Vagina (tissue), 2 donors: ENCODE data around the gene PRDM1.

Experiments used
- POLR2A ChIP-seq, 2 donors: fragments of 450-650 bp; IDR thresholded peaks; one replicate each; pipeline ENCODE4 v1.6.1; 2017; ENCODE audit warnings: antibody characterized with exemption in 2 of 2, mild to moderate bottlenecking in 2 of 2, moderate library complexity in 2 of 2
- POLR2AphosphoS5 ChIP-seq, 2 donors: sonication (generic); formaldehyde crosslinking; IDR thresholded peaks; one replicate each; pipeline ENCODE4 v1.9.0; 2017; ENCODE audit warnings: antibody characterized with exemption in 2 of 2, mild to moderate bottlenecking in 2 of 2, low read depth in 1 of 2; ENCODE audit not compliant: insufficient read depth in 1 of 2
- TF ChIP-seq, protein P1 (sequence below), 3 experiments: fragments of 450-650 bp in 2 of 3; fragments of 200-600 bp in 1 of 3; sonication (generic) in 1 of 3; IDR thresholded peaks; one replicate each; pipeline ENCODE4 v1.5.1; 2017 to 2019; ENCODE audit warnings: antibody characterized with exemption in 3 of 3, mild to moderate bottlenecking in 2 of 3, moderate library complexity in 2 of 3

DNA sequence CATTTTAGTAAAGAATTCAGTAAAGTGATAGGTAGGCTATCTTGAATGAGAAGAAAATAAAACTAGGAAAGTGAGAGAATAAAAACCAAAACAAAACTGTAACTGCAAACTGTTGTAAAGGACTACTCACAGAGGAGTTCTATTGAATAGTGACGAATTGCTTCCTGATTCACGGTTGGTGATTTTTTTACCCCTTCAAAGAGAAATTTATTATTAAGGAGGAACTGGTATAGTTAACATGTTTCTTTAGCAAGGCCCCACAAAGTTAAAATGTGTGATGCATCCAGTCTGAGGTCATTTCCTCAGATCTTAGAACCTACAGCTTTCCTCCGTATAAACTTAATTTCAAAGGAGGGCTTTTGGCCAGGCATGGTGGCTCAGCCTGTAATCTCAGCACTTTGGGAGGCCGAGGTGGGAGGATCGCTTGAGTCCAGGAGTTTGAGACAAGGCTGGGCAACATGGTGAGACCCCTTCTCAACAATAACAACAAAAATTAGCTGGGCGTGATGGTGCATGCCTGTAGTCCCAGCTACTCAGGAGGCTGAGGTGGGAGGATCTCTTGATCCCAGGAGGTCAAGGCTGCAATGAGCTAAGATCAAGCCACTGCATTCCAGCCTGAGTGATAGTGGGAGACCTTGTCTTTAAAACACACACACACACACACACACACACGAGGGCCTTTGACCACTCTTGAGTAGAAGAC is 8.3 kb downstream of the PRDM1 start:
- TF ChIP-seq, protein P1, sequence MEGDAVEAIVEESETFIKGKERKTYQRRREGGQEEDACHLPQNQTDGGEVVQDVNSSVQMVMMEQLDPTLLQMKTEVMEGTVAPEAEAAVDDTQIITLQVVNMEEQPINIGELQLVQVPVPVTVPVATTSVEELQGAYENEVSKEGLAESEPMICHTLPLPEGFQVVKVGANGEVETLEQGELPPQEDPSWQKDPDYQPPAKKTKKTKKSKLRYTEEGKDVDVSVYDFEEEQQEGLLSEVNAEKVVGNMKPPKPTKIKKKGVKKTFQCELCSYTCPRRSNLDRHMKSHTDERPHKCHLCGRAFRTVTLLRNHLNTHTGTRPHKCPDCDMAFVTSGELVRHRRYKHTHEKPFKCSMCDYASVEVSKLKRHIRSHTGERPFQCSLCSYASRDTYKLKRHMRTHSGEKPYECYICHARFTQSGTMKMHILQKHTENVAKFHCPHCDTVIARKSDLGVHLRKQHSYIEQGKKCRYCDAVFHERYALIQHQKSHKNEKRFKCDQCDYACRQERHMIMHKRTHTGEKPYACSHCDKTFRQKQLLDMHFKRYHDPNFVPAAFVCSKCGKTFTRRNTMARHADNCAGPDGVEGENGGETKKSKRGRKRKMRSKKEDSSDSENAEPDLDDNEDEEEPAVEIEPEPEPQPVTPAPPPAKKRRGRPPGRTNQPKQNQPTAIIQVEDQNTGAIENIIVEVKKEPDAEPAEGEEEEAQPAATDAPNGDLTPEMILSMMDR (IDR thresholded peaks at IDR 0.05): no peak
- TF ChIP-seq POLR2AphosphoS5 (IDR thresholded peaks at IDR 0.05; ENCODE audit: insufficient read depth in 1 of 2, low read depth in 1 of 2): no peak
- TF ChIP-seq POLR2A (IDR thresholded peaks at IDR 0.05): no peak
